HG02970 (cell line): ENCODE data around the gene INPPL1.

ENCODE experiments used
- ATAC-seq: cut with Tn5 transposase; IDR thresholded peaks from one replicate; pipeline ENCODE4 v1.9.1; 2021; ENCODE audit warnings: mild to moderate bottlenecking, moderate library complexity, moderate number of reproducible peaks; ENCODE audit not compliant: unreplicated experiment, low FRiP score

INPPL1 gene

GRCh38 chr11:72267956-72268617 lies 43.5 kb downstream of the INPPL1 start:
- no peak for ATAC-seq

GRCh38 chr11:72271980-72272379 lies 47.4 kb downstream of the INPPL1 start:
- ATAC-seq, result no peak

DNA sequence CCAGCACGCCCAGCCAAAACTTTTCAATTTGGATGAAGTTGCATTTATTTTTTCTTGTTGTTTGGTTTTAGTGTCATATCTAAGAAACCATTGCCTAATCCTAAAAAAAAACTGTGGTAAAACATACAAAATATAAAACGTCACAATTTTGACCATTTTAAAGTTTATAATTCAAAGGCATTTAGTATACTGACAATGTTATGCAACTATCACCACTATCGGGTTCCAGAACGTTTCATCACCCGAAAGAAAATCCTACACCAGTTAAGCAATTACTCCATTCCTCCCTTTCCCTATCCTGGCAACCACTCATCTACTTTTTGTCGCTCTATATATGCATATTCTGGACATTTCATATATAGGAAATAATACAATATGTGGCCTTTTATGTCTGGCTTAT lies 49.9 kb downstream of the INPPL1 start:
- no peak for ATAC-seq

- ATAC-seq, result no peak
Observed at GRCh38 chr11:72278905-72279304, 54.3 kb downstream of the INPPL1 start.

DNA sequence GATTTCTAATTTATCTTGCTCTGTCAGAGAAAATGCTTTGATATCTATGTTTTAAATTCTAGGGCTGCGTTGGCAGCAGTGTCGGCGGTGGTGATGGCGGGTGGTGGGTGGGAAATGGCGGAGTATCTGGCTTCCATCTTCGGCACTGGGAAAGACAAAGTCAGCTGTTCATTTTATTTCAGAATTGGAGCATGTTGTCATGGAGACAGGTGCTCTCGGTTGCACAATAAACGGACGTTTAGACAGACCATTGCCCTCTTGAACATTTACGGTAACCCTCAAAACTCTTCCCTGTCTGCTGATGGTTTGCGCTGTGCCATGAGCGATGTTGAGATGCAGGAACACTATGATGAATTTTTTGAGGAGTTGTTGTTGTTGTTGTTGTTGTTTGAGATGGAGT lies 55.5 kb downstream of the INPPL1 start:
- no peak for ATAC-seq

DNA sequence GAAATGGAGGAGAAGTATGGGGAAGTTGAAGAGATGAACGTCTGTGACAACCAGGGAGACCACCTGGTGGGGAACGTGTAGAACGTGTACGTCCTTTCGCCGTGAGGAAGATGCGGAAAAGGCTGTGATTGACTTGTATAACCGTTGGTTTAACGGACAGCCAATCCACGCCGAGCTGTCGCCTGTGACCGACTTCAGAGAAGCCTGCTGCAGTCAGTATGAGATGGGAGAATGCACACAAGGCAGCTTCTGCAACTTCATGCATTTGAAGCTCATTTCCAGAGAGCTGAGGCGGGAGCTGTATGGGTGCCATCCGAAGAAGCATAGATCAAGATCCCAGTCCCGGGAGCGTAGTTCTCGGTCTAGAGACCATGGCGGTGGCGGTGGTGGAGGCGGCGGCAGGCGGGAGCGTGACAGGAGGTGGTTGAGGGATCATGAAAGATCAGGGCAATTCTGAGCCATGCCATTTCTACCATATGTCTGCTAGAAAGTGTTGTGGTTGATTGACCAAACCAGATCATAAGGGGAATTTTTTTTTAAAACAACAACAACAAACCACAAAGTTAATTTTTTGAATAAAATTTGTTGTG lies 56.3 kb downstream of the INPPL1 start:
- ATAC-seq, result no peak

DNA sequence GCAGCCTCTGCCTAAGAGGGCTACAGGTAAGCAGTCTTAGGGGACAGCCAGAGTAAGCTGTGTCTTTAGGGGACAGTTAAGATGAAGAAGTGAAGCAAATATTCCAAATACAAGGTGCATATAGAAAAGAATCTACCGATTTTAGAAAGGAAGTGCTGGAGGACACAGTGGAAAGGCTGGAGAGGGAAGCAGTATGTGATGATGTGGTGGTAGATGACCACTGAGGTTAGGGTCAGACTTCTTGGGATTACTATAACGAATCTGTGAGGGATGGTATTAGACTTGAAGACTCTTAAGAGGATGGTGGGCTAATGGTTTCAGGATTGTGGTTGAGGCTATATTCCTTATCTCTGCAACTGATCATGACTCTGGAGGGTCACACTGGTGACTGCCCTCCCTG lies 59.4 kb downstream of the INPPL1 start:
- no peak for ATAC-seq

GRCh38 chr11:72287293-72287692 lies 62.7 kb downstream of the INPPL1 start:
- no peak for ATAC-seq
